Ramos (cell line): Measurements from ENCODE around the gene ATP8B1.

Experiments
- in situ Hi-C: fragments of 300-500 bp; cut with MboI; formaldehyde crosslinking; loops from one replicate; pipeline ENCODE4 v1.14.3; 2022; ENCODE audit warnings: low sequenced_read_pairs; ENCODE audit not compliant: unreplicated experiment

The ATP8B1 gene

GRCh38 chr18:57794951-57795728 lies 8.0 kb downstream of the ATP8B1 start:
- in situ Hi-C loops = no loop called here

- in situ Hi-C loops = no loop called here
Measured at GRCh38 chr18:57793302-57793986, 9.7 kb downstream of the ATP8B1 start.

- in situ Hi-C loops = no loop called here
Measured at GRCh38 chr18:57792631-57793301, 10.3 kb downstream of the ATP8B1 start.

- in situ Hi-C loops = no loop called here
Measured at GRCh38 chr18:57791911-57792310, 11.2 kb downstream of the ATP8B1 start.

- in situ Hi-C loops = no loop called here
Measured at GRCh38 chr18:57791192-57791591, 11.9 kb downstream of the ATP8B1 start.

GRCh38 chr18:57790316-57790715 lies 12.8 kb downstream of the ATP8B1 start:
- in situ Hi-C loops = no loop called here

- in situ Hi-C loops = no loop called here
Measured at GRCh38 chr18:57789759-57790158, 13.4 kb downstream of the ATP8B1 start.

GRCh38 chr18:57789090-57789489 lies 14.0 kb downstream of the ATP8B1 start:
- in situ Hi-C loops = no loop called here

- in situ Hi-C loops = no loop called here
Measured at GRCh38 chr18:57787068-57787685, 15.9 kb downstream of the ATP8B1 start.

GRCh38 chr18:57785751-57786437 lies 17.2 kb downstream of the ATP8B1 start:
- in situ Hi-C loops = no loop called here

GRCh38 chr18:57784801-57785114 lies 18.4 kb downstream of the ATP8B1 start:
- in situ Hi-C loops = no loop called here

- in situ Hi-C loops = no loop called here
Measured at GRCh38 chr18:57784034-57784800, 18.9 kb downstream of the ATP8B1 start.

GRCh38 chr18:57782049-57782448 lies 21.1 kb downstream of the ATP8B1 start:
- in situ Hi-C loops = no loop called here

- in situ Hi-C loops = no loop called here
Measured at GRCh38 chr18:57780706-57781347, 22.3 kb downstream of the ATP8B1 start.

GRCh38 chr18:57780318-57780705 lies 22.8 kb downstream of the ATP8B1 start:
- in situ Hi-C loops = no loop called here

GRCh38 chr18:57776767-57777166 lies 26.3 kb downstream of the ATP8B1 start:
- in situ Hi-C loops = no loop called here

- in situ Hi-C loops = no loop called here
Measured at GRCh38 chr18:57776354-57776753, 26.8 kb downstream of the ATP8B1 start.

GRCh38 chr18:57775937-57776336 lies 27.2 kb downstream of the ATP8B1 start:
- in situ Hi-C loops = no loop called here

GRCh38 chr18:57772387-57772799 lies 30.7 kb downstream of the ATP8B1 start:
- in situ Hi-C loops = no loop called here
